Measurements from ENCODE around the gene ERCC1. TPM values are rescaled to one million over a fixed set of nuclear protein-coding genes. Genes with fewer than 3 reads are reported as not detected.
A peak's percentile ranks its signal among the peaks of the same experiment; 100 is the strongest.

Gene ERCC1
- total and polyA plus RNA-seq, 2 of the 13 experiments (the other 11 are each of a cell fraction or from before 2014, with no cell fraction given): 40.0 to 66.4 TPM

DNA sequence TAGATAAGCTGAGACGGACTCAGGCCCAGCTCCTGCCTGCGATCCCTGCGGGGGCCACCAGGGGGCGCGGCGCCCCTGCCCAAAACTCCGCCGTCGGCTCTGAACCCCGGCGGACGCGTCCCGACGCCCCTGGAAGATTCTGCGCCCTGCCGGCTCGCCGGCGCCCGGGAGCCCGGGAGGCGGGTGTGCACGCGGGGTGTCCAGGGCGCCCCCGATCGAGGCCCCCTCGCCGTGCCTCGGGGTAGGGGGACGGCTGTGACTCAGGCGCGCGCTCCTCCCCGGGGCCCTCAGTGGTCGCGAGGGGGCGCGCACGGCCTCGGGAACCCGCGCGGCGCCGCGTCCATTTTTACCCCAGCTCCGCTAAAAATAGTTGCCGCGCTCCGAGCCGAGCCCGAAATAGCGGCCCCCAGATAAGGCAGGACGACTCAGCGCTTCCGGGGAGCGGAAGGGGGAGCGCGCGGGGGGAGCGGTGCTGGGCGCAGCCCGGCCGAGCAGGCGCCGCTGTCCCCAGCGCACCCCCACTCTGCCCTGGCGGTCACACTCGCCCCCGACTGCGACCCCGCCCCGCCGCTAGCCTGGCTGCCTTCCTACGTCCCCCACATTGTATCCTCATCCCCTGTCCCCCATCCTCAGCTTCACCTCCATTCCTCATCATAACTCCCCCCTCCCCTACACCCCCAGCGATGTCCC lies 16.0 kb upstream of the ERCC1 start (continued):
- TF ChIP-seq, protein P1, sequence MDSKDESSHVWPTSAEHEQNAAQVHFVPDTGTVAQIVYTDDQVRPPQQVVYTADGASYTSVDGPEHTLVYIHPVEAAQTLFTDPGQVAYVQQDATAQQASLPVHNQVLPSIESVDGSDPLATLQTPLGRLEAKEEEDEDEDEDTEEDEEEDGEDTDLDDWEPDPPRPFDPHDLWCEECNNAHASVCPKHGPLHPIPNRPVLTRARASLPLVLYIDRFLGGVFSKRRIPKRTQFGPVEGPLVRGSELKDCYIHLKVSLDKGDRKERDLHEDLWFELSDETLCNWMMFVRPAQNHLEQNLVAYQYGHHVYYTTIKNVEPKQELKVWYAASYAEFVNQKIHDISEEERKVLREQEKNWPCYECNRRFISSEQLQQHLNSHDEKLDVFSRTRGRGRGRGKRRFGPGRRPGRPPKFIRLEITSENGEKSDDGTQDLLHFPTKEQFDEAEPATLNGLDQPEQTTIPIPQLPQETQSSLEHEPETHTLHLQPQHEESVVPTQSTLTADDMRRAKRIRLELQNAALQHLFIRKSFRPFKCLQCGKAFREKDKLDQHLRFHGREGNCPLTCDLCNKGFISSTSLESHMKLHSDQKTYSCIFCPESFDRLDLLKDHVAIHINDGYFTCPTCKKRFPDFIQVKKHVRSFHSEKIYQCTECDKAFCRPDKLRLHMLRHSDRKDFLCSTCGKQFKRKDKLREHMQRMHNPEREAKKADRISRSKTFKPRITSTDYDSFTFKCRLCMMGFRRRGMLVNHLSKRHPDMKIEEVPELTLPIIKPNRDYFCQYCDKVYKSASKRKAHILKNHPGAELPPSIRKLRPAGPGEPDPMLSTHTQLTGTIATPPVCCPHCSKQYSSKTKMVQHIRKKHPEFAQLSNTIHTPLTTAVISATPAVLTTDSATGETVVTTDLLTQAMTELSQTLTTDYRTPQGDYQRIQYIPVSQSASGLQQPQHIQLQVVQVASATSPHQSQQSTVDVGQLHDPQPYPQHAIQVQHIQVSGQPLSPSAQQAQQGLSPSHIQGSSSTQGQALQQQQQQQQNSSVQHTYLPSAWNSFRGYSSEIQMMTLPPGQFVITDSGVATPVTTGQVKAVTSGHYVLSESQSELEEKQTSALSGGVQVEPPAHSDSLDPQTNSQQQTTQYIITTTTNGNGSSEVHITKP (CRISPR knock-in tag; IDR thresholded peaks at IDR 0.05; ENCODE audit: low read depth): no peak
- TF ChIP-seq MAF1 (CRISPR knock-in tag; IDR thresholded peaks at IDR 0.05; ENCODE audit: borderline replicate concordance) (0 out of 2 replicates have a peak, but pooled peaks have one; percentile 49), ZNF567 (CRISPR knock-in tag; IDR thresholded peaks at IDR 0.05; ENCODE audit: borderline replicate concordance) (no peak), ZSCAN21 (CRISPR knock-in tag; IDR thresholded peaks at IDR 0.05; ENCODE audit: borderline replicate concordance) (no peak), MXD4 (CRISPR knock-in tag; IDR thresholded peaks at IDR 0.05) (no peak), ZNF225 (CRISPR knock-in tag; IDR thresholded peaks at IDR 0.05) (no peak), SNRNP70 (IDR thresholded peaks at IDR 0.05; ENCODE audit: low read depth, low read length) (no peak), REL (CRISPR knock-in tag; conservative IDR thresholded peaks at IDR 0.05) (no peak; the same call in 1 of the 2 replicates), ZNF598 (CRISPR knock-in tag; IDR thresholded peaks at IDR 0.05; ENCODE audit: borderline replicate concordance) (0 out of 2 replicates have a peak, but pooled peaks have one; percentile 5), ZFY (CRISPR knock-in tag; IDR thresholded peaks at IDR 0.05) (peak; percentile 36), RARA (CRISPR knock-in tag; IDR thresholded peaks at IDR 0.05) (peak; percentile 37; the same call in 1 of the 2 replicates), ZNF660 (CRISPR knock-in tag; IDR thresholded peaks at IDR 0.05; ENCODE audit: borderline replicate concordance, low read depth) (no peak), MLLT10 (CRISPR knock-in tag; IDR thresholded peaks at IDR 0.05) (no peak), ZNF382 (CRISPR knock-in tag; IDR thresholded peaks at IDR 0.05; ENCODE audit: borderline replicate concordance) (no peak), SMC3 (IDR thresholded peaks at IDR 0.05; ENCODE audit: low read length) (peak; percentile 54; the same call in 1 of the 2 replicates)
- TF ChIP-seq, protein P2, sequence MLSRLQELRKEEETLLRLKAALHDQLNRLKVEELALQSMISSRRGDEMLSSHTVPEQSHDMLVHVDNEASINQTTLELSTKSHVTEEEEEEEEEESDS (CRISPR knock-in tag; IDR thresholded peaks at IDR 0.05; ENCODE audit: borderline replicate concordance): 0 out of 2 replicates have a peak, but pooled peaks have one; percentile 44
- TF ChIP-seq, protein P3, sequence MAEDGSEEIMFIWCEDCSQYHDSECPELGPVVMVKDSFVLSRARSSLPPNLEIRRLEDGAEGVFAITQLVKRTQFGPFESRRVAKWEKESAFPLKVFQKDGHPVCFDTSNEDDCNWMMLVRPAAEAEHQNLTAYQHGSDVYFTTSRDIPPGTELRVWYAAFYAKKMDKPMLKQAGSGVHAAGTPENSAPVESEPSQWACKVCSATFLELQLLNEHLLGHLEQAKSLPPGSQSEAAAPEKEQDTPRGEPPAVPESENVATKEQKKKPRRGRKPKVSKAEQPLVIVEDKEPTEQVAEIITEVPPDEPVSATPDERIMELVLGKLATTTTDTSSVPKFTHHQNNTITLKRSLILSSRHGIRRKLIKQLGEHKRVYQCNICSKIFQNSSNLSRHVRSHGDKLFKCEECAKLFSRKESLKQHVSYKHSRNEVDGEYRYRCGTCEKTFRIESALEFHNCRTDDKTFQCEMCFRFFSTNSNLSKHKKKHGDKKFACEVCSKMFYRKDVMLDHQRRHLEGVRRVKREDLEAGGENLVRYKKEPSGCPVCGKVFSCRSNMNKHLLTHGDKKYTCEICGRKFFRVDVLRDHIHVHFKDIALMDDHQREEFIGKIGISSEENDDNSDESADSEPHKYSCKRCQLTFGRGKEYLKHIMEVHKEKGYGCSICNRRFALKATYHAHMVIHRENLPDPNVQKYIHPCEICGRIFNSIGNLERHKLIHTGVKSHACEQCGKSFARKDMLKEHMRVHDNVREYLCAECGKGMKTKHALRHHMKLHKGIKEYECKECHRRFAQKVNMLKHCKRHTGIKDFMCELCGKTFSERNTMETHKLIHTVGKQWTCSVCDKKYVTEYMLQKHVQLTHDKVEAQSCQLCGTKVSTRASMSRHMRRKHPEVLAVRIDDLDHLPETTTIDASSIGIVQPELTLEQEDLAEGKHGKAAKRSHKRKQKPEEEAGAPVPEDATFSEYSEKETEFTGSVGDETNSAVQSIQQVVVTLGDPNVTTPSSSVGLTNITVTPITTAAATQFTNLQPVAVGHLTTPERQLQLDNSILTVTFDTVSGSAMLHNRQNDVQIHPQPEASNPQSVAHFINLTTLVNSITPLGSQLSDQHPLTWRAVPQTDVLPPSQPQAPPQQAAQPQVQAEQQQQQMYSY (CRISPR knock-in tag; IDR thresholded peaks at IDR 0.05): 0 out of 2 replicates have a peak, but pooled peaks have one; percentile 27
- TF ChIP-seq, protein P4, sequence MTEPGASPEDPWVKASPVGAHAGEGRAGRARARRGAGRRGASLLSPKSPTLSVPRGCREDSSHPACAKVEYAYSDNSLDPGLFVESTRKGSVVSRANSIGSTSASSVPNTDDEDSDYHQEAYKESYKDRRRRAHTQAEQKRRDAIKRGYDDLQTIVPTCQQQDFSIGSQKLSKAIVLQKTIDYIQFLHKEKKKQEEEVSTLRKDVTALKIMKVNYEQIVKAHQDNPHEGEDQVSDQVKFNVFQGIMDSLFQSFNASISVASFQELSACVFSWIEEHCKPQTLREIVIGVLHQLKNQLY (CRISPR knock-in tag; IDR thresholded peaks at IDR 0.05): no peak
- TF ChIP-seq, protein P5, sequence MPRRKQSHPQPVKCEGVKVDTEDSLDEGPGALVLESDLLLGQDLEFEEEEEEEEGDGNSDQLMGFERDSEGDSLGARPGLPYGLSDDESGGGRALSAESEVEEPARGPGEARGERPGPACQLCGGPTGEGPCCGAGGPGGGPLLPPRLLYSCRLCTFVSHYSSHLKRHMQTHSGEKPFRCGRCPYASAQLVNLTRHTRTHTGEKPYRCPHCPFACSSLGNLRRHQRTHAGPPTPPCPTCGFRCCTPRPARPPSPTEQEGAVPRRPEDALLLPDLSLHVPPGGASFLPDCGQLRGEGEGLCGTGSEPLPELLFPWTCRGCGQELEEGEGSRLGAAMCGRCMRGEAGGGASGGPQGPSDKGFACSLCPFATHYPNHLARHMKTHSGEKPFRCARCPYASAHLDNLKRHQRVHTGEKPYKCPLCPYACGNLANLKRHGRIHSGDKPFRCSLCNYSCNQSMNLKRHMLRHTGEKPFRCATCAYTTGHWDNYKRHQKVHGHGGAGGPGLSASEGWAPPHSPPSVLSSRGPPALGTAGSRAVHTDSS (CRISPR knock-in tag; conservative IDR thresholded peaks at IDR 0.05): no peak
